KBM-7 (cell line): ENCODE data around the gene PHF13.
"Not testable (repeated sequence)": the region's sequence is repeated elsewhere in the genome, so short reads cannot be mapped to it uniquely, and the experiment has no call there.

Experiments
- DNase-seq: peaks from one replicate; pipeline ENCODE4 v3.0.0-alpha.2; 2015
- in situ Hi-C: fragments of 300-500 bp; cut with MboI; formaldehyde crosslinking; loops from 2 replicates; pipeline ENCODE4 v1.14.3; 2020; ENCODE audit warnings: low sequenced_read_pairs, low pct_unique_long_range_greater_than_20kb, mixed read lengths

PHF13 gene

GRCh38 chr1:6599991-6600390, 13.5 kb upstream of the PHF13 start:
- in situ Hi-C loops, DNase-seq: not testable (repeated sequence)

- in situ Hi-C loops = no loop called here
- no peak for DNase-seq
These were observed 13.0 kb upstream of the PHF13 start for GRCh38 chr1:6600410-6601048.

GRCh38 chr1:6601049-6601922, 12.2 kb upstream of the PHF13 start:
- peak; percentile 70 for DNase-seq
- in situ Hi-C loops = no loop called here

GRCh38 chr1:6601923-6602668, 11.4 kb upstream of the PHF13 start:
- in situ Hi-C loops = no loop called here

DNA sequence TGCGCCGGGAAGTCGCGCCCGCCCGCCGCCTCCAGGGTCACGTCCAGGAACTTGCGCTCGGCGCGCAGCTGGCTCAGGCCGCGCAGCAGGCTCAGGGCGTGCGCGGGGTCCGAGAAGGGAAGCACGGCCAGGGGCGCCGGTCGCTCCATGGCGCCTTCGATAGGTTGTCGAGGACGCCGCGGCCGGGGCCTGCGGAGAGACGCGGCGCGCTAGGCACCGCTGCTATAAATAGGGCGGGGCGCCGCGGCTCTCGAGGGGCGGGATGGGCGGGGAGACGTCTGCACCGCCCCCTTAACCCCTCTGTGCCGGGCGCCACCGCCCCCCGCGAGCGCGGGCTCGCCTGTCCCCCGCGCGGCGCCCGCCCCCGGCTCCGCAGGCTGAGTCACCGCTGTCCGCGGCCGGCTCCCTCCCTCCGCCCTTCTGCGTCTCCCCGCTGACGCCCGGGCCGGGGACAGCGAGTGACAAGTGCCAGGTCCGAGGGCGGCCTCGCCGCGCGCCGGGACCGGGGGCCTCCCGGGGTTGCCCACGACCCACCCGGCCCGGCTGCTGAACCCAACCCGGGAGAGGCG, 10.8 kb upstream of the PHF13 start, which contains the start of gene KLHL21:
KLHL21 (minus strand) TSS at position 201 of the 569 bp plus-strand sequence; CDS start at position 149, 52 bp downstream.
- peak; percentile 75 for DNase-seq
- in situ Hi-C loops = no loop called here

More at GRCh38 chr1:6601923-6602668, 11.4 kb upstream of the PHF13 start:
- no peak for DNase-seq

DNA sequence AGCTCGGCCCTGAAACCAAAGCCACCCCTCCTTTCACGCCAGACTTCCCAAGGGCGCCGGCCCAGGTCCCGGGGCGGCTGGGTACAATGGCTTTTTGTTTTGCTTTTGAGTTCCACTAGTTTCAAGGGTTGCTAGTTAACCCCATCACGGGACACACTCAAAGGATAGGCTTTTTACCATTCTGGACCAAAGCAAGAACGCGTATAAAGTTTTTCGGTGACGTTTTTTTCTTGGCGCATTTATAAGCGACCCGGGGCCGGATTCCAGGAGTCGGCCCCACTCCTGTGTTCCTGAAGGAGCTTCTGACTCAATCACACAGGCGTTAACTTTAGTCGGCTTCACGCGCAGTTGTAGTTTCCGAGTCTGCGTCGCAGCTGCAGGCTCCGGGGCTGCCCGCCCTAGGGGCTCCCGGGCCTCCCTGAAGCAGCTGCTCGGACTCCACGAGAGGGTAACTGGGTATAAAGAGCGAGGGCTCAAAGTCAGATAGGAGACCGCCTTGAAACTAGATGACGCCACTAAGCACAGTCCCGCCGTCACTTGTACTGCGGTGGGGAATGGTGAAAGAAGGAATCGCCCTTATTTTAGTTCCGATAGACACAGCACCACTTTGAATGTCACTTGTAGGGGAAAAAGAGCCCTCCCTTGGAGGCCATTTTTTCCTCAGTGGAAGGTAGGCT, 10.2 kb upstream of the PHF13 start:
- in situ Hi-C loops = no loop called here
- no peak for DNase-seq

GRCh38 chr1:6603915-6604558, 9.5 kb upstream of the PHF13 start:
- no peak for DNase-seq
- in situ Hi-C loops = no loop called here

DNA sequence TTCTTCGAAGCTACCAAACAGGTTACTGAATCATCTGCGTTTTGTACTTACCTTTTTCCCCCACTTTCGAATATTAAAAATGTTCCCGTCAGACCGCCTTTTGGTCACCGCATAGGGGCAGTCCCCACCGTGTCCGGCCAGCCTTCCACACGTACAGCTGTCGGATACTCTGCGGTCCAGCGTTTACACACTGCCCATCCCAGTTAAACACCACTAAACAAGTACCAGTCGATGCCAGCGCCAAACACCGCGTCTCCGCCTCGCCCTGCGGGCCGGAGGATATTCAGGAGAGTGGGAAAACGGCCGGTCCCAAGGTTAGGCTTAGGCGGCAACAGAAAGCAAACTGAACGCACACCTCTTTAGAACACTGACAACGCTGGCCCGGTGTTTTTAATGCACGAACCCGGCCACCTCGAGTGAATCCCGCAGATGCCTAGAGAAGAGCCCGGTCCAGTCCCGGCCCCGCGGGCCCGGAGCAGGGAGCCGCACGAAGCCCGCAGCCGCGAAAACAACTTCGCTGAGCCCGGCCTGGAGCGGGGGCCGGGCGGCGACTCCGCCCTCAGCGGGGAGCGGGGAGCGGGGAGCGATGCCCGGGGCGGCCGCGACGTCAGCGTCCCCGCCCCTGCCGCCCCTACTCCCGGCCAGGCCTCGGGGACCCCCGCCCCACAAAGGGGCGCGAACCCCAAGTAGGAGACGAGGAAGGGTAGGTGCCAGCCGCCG, 730 bp upstream of the PHF13 start:
- peak; percentile 49 for DNase-seq

DNA sequence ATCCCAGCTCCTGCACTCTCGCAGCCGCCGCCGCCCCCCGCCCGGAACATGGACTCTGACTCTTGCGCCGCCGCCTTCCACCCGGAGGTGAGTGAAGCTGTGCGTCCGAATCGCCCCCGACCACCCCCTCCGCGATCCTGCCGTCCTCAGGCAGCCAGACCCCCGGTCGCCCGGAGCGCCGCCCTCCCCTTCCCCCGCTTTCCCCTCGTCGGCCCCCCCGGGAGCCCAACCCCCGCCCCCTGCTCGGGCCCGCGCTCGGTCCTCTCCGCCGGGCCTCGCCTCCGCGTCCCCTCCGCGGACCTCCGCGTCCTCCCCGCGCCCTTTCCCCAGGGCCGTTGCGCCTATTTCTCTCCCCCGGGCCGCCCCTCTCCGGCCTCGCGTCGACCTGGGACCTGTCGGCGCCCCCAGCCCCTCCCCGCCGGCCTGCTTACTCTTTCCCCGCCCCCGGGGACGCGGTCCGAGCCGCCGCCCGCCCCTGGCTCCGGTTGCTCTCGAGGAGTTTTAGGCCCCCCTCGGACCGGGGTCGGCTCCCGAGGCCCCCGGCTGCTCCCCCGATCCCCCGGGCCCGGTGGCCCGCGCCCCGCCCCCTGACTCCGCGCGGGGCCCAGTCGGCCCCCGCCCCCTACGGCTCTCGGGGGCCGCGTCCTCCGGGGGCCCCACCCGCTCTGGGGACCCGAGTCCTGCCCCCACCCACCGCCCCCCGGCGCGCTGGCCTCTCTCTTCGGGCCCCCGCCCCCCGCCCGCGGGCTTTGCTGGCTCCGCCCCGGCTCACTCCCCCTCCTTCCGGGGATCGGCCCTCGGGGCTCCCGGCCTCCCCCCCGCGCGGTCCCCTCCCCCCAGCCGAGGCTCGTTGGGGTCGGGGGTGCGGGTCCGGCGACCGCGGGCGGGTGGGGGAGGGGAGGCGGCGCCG, 743 bp downstream of the PHF13 start:
- no peak for DNase-seq
- in situ Hi-C loops = no loop called here

More for the DNA sequence above, 730 bp upstream of the PHF13 start:
- in situ Hi-C loops = no loop called here

DNA sequence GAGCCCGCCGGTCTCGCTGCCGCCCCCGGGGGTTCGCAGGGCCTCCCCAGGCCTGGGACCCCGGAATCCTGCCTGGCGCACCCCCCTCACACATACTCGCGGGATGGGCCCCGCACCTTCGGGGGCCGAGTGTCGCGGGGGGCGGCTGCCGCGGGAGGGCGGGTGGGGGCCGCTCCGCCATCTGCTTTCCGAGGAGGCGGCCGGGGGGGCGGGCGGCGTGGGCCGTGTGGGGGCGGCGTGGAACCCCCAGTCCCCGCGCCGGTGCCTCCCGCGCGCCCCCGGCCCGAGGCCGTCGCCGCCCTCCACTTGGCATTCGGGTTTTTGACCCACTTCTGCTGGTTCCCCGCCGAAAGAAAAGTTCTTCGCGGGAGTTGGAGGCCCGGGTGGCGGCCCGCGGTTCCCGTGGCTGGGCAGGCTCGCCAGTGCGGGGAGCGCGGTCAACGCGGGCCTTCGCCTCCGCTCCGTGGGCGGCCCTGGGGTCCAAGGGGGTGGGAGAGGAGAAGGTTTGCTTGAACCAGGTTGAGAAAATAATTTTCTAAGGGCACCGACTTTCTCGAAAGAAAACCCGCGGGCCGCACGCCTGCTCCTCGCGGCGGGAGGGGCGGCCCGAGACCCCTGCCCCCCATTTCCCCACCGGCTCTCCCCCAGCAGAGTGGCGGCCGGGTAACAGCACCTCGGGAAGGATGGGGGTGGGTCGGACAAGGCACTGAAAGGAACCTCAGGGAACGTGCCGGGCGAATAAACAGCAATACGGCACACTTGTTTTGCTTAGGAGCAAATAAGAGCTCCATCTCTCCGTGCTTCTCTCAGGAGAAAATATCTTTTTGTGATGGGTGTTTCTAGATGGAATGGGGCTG, 1.6 kb downstream of the PHF13 start:
- in situ Hi-C loops = no loop called here
- no peak for DNase-seq

DNA sequence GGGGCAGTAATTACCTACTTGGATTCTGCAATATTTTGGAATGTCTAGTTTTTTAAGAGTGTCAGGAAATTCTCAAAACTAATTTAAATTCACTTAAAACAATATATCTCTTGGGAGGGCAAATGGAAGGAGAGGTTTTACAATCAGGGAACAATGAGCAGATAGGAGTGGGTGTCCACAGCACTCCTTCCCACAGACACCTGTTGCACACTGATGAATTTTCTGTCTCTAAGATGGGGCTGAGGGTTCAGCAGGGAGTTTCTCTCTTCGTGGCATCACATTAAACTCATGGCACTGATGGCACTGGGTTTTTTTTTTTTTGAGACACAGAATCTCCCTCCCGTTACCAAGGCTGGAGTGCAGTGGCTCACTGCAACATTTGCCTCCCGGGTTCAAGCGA, 5.5 kb downstream of the PHF13 start:
- in situ Hi-C loops = no loop called here
- no peak for DNase-seq

GRCh38 chr1:6621429-6622391, 8.2 kb downstream of the PHF13 start:
- in situ Hi-C loops = no loop called here
- DNase-seq = no peak

DNA sequence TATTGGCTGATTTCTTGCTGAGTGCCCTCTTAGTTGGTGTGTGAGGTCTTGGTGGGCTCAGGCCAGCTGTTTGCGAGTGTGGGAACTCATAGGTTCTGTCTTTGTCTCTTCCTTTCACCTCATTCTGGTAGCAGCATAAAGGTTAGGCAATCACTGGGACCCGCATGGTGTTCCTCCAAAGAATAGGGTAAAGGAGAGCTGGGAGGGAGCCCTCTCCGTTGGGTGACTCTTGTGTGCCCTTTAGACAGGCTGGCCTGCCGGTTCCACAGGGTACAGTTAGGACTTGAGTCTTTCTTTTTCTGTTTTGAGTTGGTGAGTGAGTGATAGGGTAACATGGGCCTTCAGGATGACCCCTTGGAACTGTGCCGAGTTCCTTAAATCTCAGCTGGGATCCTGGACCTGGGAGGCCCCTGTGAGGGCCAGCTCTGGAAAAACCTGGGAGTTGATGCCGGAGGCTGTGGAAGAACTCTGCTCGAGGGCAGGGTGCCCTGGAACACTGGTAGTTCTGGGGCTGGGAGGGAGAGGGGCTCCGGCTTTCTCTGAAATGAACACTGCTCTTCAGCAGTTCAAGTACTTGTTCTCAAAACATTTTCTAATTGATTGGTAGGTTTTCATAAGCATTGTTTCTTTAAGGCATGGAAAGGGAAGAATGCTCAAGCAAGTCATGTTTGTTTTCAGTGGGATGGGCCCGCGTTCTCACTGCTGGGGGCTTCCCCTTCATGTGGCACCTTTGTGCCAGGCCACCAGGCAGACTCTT, 9.0 kb downstream of the PHF13 start:
- in situ Hi-C loops = no loop called here
- no peak for DNase-seq

GRCh38 chr1:6623269-6623965, 9.9 kb downstream of the PHF13 start:
- in situ Hi-C loops = no loop called here
- DNase-seq = no peak
